ENCODE results near the gene NHSL2.

NHSL2 gene

DNA sequence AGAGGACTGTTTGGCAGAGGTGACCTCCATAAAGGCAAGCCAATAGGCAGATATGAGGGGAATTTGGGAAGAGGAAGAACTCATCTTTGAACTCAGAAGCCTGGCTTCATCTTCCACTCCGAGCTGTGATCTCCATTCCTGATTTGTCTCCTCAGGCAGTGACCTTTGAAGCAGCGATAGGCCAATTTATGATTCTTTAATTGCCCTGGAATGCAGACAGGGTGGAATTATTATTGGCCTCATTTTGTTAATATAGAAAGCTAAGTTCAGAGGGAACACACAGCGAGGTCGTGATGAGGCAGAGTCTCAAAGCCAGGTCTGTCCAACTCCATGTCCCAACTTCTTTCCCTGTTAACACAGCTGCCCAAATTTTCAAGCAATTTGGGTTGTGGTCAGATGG, 204.2 kb downstream of the NHSL2 start:
- no peak for DNase-seq

DNA sequence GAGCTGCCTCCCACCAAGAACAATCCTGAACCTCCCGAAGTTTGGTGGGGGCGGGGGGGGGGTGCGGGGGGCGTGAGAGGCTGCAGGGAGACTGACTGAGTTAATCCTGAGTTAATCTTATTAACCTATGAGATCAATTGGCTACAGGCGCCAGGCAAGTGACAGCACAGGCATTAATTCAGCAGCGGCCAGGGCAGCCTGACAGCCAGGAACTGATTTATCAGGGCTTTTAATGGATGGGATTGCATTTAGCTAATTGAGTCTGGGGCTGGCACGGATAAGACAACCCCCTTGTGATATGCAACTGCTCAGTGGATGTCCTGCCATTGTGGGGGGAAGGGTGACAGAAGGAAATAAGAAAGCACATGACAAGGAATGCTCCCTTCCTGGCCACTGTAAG, 204.7 kb downstream of the NHSL2 start:
- no peak for DNase-seq

DNA sequence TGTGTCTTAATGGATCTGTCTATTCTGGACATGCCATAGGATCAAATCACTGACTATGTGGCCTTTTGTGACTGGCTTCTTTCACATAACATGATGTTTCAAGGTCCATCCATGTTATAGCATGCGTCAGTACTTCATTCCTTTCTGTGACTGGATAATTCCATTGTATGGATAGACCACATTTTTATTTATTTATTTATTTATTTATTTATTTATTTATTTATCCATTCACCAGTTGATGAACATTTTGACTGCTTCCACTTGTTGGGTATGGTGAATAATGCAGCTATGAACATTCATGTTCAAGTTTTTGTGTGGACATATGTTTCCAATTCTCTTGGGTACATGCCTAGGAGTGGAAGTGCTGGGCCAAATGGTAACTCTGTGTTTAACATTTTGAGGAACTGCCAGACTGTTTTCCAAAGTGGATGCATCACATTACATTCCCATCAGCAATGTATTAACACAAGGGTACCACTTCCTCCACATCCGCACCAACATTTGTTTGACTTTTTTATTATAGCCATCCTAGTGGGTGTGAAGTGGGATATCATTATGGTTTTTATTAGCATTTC, 207.1 kb downstream of the NHSL2 start:
- DNase-seq: no peak

DNA sequence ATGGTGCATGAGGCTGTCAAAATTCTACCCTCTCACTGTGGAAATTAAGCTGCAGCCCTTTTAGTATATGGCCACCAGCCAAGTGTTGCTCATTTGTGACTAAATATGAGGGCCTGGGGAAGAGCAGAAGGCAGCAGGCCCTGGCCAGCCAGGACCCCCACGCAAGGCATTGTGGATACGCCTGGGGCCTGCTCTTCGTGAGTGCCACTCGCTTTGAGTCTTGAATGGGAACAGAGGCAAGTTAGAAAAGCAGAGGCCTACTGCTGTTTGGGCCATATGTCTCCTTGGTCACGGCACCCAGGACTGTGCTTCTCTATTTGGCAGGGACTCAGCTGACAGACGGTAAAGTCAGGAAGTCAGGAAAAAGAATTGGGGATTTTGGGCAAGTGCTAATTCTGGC, 210.2 kb downstream of the NHSL2 start:
- DNase-seq: no peak

DNA sequence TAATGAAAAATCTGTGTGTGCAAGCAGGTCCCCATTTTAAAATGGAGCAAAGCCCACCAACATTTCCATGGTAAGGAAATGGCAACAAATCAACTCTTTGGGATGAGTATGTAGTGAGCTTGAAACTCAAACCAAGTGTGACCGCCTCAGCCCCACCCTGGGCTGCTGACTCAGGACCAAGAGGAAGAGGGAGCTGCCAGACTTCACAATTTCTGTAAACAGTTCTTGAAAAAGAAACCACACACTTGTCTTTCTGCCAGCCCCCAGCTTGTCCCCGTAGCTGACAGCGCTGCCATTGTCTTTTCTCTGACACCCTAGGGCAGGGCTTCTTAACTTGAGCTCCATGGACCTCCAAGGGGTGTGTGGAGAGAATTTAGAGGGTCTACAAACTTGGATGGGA, 210.7 kb downstream of the NHSL2 start:
- no peak for DNase-seq

DNA sequence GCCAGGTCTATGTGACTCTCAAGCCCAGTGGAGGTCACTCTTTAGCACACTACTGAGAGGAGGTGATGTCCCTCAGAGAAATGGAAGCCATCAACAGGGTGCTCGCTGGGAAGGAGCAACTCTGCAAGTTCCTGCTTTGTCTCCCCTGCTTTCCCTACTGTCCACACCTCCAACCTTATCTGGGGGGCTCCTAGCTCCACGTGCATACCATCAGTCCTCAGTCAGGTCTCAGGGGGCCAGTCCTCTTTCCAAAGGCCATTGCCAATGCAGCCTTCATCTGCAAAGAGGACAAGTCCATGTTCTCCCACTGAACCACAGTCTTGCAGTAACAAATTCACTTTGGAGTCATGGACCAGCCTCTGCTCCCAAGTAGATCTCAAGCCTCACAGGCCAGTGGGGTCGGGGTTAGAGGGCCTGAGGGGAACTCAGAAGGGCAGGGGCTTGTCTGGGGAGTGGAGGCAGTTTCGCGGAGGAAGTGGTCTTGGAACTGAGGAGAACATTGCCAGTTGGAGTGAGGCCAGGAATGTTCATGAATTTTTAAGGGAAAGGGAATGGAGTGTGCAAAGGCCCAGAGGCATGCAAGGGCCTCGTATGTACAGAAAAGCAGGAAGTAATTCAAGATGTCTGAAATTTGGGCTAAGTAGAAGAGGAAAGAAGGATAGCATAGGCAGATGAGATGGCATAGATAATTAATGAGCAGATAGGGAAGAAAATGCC, 212.1 kb downstream of the NHSL2 start:
- DNase-seq: no peak

DNA sequence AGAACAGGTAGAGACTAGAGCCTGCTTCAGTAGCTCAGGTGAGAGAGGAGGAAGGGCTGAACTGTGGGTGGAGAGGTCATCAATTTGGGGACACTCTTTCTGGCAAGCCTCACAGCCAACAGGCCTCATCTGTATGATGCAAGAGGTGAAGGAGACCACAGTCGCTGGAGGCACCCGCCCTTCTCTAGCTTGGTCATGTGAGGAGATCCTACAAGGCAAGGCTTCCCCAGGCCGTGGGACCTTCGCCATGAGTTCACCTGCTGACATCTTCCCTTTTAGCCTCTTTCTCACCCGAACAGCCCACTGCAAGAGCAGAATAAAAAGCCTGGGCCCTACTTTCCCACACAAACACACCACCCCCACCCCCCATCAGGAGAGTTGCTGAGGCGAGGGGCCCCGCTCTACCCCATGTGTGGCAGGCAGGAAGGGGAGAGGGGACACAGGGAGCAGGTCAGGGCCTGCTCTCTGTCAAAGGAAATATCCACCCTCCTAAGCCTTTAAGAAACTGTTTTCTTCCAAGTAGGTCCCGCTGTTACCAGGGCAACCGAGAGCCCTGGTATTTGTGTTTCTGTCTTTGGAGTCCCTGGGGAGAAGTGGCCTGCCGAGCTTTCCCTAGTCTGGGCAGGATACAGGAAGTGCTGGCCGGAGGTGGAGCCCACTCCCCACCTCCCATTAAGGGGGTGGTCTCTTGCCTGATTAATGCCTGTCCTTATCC, 213.0 kb downstream of the NHSL2 start:
- DNase-seq: no peak

DNA sequence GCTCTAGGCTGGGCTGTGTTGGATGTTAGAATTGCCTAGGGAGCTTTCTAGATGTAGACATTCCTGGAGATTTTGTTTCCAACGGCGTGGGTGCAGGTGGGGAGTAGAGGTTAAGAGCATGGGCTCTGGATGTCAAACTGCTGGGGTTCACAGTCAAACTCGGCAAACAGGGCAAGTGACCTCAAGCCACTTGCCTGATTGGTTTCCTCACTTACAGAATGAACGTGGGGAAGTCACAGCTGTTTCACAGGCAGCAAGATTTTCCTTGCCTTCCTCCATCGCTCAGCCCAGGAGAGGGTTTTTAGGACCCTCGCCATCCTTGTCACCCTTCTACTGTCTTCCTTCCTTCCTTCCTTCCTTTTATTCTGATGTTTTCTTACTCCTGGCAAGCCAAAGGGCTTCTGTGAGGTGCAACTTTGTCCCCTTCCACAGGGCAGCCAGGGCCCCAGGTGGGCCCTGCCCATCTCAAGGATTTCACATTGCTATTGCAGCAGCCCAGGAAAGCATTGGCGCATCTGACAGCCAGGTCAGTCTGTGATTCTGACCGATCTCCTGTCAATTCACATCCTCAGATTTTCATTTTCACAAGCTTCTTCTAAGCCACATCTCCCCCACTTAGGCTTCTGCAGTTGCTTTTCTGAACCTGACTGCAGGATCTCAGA, 214.0 kb downstream of the NHSL2 start:
- DNase-seq: no peak

DNA sequence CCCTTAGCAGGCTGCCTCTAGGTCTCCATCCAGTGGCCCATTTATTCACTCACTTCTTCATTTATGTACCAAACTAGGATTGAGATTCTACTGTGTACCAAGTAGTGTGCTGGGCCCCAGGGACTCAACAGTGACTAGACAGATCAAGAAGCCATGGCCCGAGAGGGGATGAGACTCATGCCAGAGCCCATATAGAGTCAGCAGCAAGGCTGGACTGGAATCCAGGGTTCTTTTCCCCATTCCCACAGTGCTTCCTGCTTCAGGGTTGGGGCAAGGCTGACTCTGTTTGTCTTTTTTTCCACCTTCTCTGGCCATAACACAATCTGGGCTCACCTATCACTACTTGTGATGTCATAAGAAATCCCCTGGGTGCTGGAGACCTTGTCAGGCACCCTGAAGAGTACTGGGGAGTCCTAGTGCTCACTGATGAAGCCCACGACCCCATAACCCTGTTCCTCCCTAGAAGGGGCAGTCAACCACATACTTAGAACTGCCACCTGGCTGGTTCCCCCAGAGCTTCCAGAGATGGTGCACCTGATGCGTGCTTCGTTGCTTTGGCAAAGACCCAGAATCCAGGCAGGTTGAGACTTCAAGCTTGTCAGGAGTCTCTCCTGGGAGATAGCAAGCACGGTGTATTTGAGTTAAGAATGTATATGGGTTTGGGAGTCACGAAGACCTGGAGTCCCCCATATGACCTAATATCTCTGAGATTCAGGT, 214.8 kb downstream of the NHSL2 start:
- no peak for DNase-seq

DNA sequence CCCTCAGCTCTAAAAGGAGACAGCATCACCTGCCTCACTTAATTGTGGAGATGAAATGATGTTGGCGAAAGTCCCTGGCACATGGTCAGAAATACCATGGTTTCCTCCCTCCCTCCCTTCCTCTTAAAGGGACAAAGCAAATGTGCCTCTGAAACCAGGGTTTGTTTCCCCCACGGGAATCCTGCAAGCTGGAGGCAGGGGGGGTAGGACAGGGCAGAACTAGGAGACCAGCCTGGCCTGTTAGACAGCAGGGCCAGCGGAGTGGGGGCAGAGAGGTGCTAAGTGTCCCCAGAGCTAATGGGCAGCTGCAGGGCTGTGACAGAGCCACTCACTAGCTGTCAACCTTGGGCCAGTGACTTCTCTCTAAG, 215.4 kb downstream of the NHSL2 start:
- DNase-seq: no peak

DNA sequence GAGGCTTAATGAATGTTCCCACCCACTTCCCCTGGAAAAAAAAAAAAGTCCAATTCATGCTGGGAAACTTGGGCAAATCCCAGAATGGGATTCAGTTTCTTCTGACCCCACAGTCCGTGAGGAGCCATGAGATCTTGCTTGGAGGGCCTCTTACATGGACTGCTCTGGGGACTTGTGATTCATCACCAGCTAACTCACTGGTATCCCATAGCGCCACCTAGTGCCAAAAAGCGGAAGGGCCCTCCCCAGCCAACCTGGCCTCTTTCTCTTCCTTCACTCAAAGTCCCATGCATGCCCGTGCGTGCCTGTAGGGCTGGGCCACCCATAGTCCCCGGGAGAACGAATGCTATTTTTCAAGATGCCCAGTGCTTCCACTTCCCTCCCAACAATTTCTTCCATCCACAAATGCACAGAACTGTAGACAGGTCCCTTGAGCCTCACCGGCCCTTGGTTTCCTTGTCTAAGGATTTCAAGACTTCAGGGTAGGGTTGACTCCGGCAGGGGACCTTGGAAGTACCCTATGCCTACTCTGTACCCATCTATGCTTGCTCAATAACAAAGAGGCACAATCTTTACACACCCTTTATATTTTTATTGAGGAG, 216.0 kb downstream of the NHSL2 start:
- peak; percentile 58 to 71 for DNase-seq

DNA sequence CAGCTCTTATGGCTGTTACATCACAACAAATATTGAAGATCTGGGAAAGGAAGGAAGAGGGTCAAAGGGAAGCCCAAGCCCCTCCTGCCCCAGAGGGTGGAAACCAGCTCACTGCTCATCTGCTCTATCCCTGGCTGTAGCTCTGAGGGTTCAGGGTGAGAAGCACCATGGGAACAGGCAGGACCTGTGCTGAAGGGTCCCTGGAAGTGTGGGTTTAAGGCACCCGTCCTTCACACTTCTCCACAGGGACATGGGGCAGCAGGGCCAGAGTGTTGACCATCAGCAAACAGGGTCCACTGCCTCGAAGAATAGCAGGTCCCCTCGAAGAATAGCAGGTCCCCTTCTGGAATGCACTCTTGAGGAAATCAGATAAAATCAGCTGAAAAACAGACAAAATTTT, 216.7 kb downstream of the NHSL2 start:
- no peak for DNase-seq

DNA sequence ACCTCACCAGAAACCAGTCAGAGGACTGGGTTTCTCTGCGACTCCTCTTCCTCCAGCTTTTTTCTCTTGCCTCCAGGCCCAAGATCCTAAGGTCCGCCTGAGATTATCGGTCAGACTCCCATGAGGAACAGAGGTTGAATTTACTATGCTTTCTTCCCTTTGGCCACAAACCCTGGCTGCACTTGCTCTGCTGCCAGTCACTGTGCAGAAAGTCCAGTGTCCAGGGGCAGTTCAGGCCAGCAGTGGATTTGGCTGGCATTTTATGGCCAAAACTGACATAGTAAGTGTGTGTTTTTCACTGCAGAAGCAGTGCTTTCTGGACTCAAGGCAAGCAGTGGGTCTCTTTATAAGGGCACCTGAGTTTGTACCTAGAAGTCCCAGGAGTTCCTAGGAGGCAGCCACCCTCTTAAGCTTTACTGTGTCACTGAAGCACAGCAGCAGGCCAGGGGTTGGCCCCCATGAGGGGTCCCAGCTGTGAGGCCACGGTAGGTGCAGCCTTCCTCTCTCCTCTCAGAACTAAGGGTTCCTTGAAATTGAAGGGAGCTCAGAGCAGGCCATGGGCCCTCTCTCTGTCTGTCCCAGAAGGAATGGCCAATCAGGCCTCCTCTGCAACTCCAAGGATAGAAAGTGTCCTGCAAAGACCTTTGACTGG, 217.7 kb downstream of the NHSL2 start:
- DNase-seq: no peak

DNA sequence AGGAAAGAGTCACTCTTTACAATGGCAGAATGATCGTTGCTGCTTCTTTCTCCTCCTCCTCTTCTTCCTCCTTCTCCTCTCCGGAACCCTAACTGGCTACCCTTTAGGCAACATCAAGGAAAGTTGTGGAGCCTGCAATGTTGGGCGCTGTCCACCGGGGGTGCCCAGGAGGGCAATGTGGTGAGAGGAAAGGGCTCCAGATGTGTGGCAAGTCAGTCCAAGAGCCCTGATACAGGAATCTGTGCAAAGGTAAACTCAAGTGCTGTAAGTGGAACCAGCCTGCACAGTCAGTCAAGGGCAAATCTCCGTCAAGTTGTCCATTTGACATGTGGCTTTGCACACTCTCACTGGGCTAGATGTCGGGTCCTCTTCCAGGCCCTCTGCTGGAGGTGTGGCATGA, 218.2 kb downstream of the NHSL2 start:
- no peak for DNase-seq

DNA sequence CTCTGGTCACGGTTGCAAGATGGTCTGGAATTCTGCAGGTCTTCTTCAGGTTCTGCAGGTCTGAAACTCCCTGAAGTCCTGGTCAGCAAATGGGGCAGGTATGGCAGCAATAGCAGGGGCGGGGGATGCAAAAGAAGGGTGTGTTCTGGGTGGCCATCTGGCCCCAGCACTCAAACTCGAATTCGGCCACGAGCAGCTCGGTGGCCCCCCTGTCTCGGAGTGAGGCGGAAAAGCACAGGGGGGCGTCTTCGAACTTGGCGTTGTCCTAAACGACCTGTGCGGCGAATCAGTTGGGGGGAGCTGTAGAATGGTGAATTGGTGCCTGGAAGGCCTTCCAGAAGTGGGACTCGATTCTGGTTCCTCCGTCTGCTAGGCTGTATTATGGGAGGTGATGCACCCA, 219.0 kb downstream of the NHSL2 start:
- no peak for DNase-seq

DNA sequence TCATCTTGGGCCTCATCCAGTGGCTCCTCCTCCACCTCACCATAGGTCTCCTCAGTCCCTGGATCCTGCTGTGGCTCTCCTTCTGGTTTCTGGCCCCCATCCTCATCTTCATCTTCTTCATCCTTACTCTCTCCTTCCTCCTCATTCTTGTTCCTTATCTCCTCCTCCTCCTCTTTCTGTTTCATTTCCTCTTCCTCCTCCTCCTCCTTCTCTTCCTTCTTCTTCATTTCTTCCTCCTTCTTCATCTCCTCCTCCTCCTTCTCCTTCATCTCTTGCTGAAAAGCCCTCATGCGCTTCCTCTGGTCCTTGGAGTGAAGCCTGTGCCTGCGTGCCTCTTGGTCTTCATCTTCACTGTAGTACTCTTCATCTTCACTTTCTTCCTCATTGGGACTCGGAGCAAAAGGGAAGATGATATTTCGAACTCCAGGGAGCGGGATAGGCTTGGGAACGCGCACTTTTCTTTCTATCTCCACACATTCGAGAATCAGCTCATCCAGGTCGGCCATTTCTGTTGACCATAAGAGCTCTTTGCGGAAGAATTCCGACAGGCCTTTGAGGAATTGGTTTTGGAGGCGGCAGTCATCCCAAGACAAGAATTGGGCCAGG, 219.6 kb downstream of the NHSL2 start:
- no peak for DNase-seq

DNA sequence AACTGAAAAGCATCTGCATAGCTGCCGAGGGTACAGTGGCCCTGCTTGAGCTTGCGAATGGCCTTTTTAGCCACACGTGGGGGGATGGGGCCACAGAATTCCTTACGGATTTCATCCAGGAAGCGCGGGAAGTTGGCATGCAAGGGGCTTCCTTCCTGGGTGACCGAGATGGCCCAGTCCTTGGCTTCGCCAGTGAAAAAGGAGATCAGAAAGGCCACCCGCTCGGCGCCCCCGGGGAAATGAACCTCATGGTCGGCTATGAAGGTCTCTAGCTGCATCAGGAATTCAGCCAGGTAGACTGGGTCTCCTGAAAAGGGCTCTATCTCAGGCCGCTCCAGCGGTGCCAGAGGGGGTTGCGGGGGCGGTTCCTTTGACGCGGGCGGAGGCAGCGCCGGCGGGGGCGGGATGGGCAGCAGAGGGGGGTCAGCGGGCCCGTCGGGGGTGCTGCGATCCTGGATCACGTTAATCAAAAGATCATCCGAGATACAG, 220.2 kb downstream of the NHSL2 start:
- DNase-seq: no peak

DNA sequence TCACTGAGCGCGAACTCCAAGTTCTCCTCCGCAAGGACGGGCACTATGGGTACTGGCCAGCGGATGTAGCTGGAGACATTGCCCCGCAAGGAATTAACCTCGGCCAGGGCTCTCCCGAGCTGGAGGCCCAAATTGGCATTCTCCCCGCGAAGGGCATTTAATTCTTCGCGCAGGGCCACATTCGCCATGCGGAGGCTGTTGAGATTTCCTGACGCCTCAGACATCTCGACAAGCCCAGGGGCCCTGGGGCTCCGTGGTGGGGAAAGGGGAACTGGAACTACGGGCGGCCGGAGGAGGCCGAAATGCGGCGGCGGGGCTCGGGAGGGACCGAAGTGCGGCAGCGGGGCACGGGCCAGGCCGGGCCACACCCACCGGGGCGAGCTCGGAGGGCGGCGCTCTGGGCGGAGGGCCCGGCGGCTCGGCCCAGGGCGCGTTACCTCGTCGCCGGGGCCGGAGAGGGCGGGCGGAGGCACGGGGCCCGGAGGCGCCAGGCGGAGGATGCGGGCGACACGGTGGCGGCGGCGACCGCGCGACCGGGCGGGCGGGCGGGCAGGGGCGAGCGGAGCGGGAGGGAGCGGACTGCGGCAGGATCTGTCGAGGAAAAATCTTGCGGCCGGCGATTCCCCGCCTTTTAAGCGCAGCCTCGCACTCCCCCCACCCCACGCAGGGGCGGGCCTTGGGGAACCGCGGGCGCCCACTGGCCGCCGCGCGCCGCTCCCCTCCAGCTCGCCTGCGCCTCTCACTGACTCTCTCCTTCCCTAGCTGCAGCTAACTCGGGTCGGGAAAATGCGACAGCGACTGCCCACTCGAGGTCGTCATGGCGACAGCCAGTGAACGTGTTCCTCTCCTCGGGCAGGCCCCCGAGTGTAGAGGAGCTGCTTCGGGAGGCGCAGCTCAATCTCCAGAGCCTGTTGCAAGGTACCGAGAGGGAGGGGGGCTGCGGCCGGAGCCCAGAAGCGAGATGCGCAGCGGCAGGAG, 221.0 kb downstream of the NHSL2 start, which contains the start of gene RTL5:
RTL5 (minus strand) TSS at position 599 of the 978 bp plus-strand sequence.
- peak; percentile 75 to 82 for DNase-seq

DNA sequence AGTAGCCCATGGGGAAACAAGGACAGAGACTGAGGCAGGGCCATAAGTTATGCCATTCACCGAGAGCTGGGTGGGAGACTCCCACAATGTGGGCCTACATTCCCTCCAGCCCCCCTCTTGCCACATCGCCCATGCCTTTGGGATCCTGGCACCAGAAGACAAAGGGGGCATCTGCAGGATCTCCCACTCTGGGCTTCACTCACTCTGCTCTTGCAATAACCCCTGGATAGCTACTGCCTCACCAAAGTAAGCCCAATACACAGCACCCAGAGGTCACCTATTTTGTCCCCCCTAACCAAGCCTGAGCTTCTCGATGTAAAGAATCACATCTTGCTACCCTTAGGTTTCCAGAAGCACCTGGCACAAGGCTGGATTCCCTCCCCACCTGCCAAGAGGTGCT, 221.8 kb downstream of the NHSL2 start:
- no peak for DNase-seq

DNA sequence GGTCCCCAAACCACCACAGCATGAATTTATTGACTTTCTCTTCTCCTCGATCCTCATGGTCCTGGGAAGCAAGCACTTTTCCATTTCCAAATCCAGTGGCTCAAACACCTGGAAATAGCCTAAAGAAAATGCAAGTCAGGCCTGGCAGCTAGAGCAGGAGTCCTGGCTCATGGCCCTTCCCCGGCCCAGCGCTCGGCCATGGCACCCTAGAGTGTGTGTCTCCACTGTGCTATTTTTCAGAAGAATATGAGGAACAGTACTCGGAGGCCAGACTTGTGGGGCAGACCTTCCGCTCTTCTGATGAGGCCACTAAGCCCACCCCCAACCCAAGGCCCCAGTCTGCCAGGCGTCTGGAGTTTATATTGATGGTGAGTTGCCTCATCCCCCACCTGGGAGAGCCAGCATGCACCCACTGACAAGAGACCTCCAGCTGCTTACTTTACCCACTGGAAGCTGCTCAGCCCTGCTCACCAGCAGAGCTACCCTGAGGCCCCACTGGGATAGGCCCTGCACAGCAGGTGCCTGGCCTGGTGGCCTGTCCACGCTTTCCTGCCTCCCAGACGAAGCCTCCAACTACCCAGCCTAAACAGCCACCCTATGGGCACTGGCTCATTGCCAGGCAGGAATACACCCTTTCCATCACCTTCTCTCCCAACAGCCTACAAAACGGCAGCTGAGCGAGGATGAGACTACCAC, 223.4 kb downstream of the NHSL2 start:
- no peak for DNase-seq
